B cell (primary cell): ENCODE data around the gene RPH3AL. TPM values are rescaled to one million over a fixed set of nuclear protein-coding genes. Genes with fewer than 3 reads are reported as not detected.

Source experiments
- ATAC-seq: fragments of 200-7000 bp; cut with Tn5 transposase; one replicate; pipeline ENCODE4 v1.10.0; 2021; ENCODE audit warnings: low read depth, mild to moderate bottlenecking, moderate number of reproducible peaks, moderate library complexity
- CTCF ChIA-PET: fragments of 350-600 bp; sonication (Branson Sonifier 250); formaldehyde crosslinking; loops from one replicate; lab custom pipeline; 2021; ENCODE audit warnings: antibody characterized with exemption, inconsistent platforms; lab: Charles Lee
- POLR2A ChIA-PET: fragments of 350-600 bp; sonication (Branson Sonifier 250); formaldehyde crosslinking; loops from one replicate; lab custom pipeline; 2021; ENCODE audit warnings: antibody characterized with exemption; lab: Charles Lee
- DNase-seq: peaks from one replicate; pipeline ENCODE4 v3.0.0; 2013
- H2AFZ ChIP-seq: 2 replicates; pipeline ENCODE4 v1.6.1; 2012; ENCODE audit warnings: mild to moderate bottlenecking, low read depth, low read length; ENCODE audit not compliant: insufficient read depth, poor library complexity, severe bottlenecking
- H3K27ac ChIP-seq, 2 donors: 1 replicate in 1 of 2; 2 replicates in 1 of 2; pipeline ENCODE4 v1.5.1; 2012 to 2013; ENCODE audit warnings: low read length in 2 of 2, mild to moderate bottlenecking in 2 of 2, moderate library complexity in 1 of 2
- H3K27me3 ChIP-seq, 4 experiments: fragments of 200-600 bp in 1 of 4; sonication (generic) in 1 of 4; replicated peaks in 1 of 4; 1 replicate in 2 of 4; 2 replicates in 2 of 4; pipeline versions ENCODE4 v1.6.1 to v1.7.0; 2013 to 2016; ENCODE audit warnings: low read length in 3 of 4, mild to moderate bottlenecking in 2 of 4, mixed read lengths in 1 of 4, moderate library complexity in 1 of 4; ENCODE audit not compliant: insufficient read depth in 4 of 4, control insufficient read depth in 3 of 4; ENCODE audit errors: control extremely low read depth in 1 of 4
- H3K36me3 ChIP-seq, 2 experiments: replicated peaks in 1 of 2; 1 replicate in 1 of 2; 2 replicates in 1 of 2; pipeline versions ENCODE4 v1.6.1 to v1.7.1; 2013; ENCODE audit warnings: low read length in 1 of 2; ENCODE audit not compliant: insufficient read depth in 2 of 2, control insufficient read depth in 1 of 2; ENCODE audit errors: control extremely low read depth in 1 of 2, extremely low read depth in 1 of 2
- H3K4me1 ChIP-seq, 2 donors: fragments of 200-600 bp in 1 of 2; sonication (generic) in 1 of 2; 1 replicate in 1 of 2; 2 replicates in 1 of 2; pipeline versions ENCODE4 v1.5.1 to v1.6.1; 2013 to 2017; ENCODE audit warnings: low read length in 2 of 2; ENCODE audit not compliant: control insufficient read depth in 2 of 2, insufficient read depth in 2 of 2
- H3K4me2 ChIP-seq: replicated peaks from 2 replicates; pipeline ENCODE3; 2012; ENCODE audit warnings: mild to moderate bottlenecking, low read depth, low read length; ENCODE audit not compliant: poor library complexity, severe bottlenecking
- H3K4me3 ChIP-seq, 5 experiments: fragments of 200-600 bp in 1 of 5; sonication (generic) in 1 of 5; 1 replicate in 3 of 5; 2 replicates in 2 of 5; pipeline versions ENCODE4 v1.5.1 to v1.7.0; 2011 to 2016; ENCODE audit warnings: low read length in 4 of 5, mild to moderate bottlenecking in 4 of 5, low read depth in 2 of 5, control low read depth in 1 of 5, moderate library complexity in 1 of 5; ENCODE audit not compliant: insufficient read depth in 1 of 5; ENCODE audit errors: control extremely low read depth in 1 of 5, extremely low read depth in 1 of 5
- H3K79me2 ChIP-seq: fragments of 200-600 bp; sonication (generic); one replicate; pipeline ENCODE4 v1.6.0; 2016; ENCODE audit warnings: low read length; ENCODE audit not compliant: control insufficient read depth, insufficient read depth
- H3K9ac ChIP-seq: fragments of 200-600 bp; sonication (generic); 2 replicates; pipeline ENCODE4 v1.6.1; 2017; ENCODE audit warnings: mild to moderate bottlenecking, low read length, moderate library complexity
- H3K9me3 ChIP-seq, 3 donors: one replicate each; pipeline versions ENCODE4 v1.6.1 to v1.7.1; 2013; ENCODE audit warnings: low read length in 2 of 3; ENCODE audit not compliant: control insufficient read depth in 2 of 3, insufficient read depth in 1 of 3; ENCODE audit errors: control extremely low read depth in 1 of 3
- H4K20me1 ChIP-seq: 2 replicates; pipeline ENCODE4 v1.6.0; 2012; ENCODE audit warnings: mild to moderate bottlenecking, low read length; ENCODE audit not compliant: insufficient read depth, control insufficient read depth, poor library complexity, severe bottlenecking
- H3K27ac Mint-ChIP-seq: one replicate; pipeline ENCODE4 v1.8.0; 2021; ENCODE audit warnings: mixed read lengths
- H3K27me3 Mint-ChIP-seq: one replicate; pipeline ENCODE4 v1.8.0; 2021; ENCODE audit warnings: mixed read lengths
- H3K4me1 Mint-ChIP-seq: one replicate; pipeline ENCODE4 v1.8.0; 2021; ENCODE audit warnings: mixed read lengths
- H3K4me3 Mint-ChIP-seq: one replicate; pipeline ENCODE4 v1.8.0; 2021; ENCODE audit warnings: mixed read lengths
- H3K9me3 Mint-ChIP-seq: one replicate; pipeline ENCODE4 v1.8.0; 2022; ENCODE audit warnings: mixed read lengths; ENCODE audit not compliant: insufficient read depth
- CTCF ChIP-seq: fragments of 200-600 bp; IDR thresholded peaks from one replicate; pipeline ENCODE4 v1.8.0; 2022; ENCODE audit warnings: antibody characterized with exemption, mild to moderate bottlenecking
- EZH2 ChIP-seq: IDR thresholded peaks from 2 replicates; pipeline ENCODE4 v1.6.1; 2012; ENCODE audit warnings: borderline replicate concordance, low read depth, mild to moderate bottlenecking, moderate library complexity, low read length; ENCODE audit not compliant: insufficient read depth, poor library complexity, severe bottlenecking
- whole genome bisulfite sequencing: methylation state at CpG from one replicate; pipeline ENCODE4 v1.1.5; 2013; ENCODE audit warnings: missing lambda C conversion rate; ENCODE audit not compliant: insufficient coverage; 5-methylcytosine and 5-hydroxymethylcytosine counted together
- intact Hi-C: fragments of 100-400 bp; cut with micrococcal nuclease; formaldehyde crosslinking; loops from one replicate; pipeline ENCODE4 v1.10.0; 2022
- polyA plus RNA-seq: library from polyadenylated mRNA; depleted of rRNA; stranded (reverse); fragments of >200 nt; gene quantifications from 2 replicates; pipeline ENCODE4 v1.2.3, GENCODE V29; 2012
- total RNA-seq, 2 donors: library from RNA; stranded (reverse); fragments of 120-200 nt in 1 of 2; gene quantifications; 1 replicate in 1 of 2; 2 replicates in 1 of 2; pipeline versions ENCODE4 v1.2.3 to v1.2.4, GENCODE V29; 2013 to 2022

The RPH3AL gene
- total and polyA plus RNA-seq, 2 donors (not counting 1 experiment from before 2014, with no cell fraction given), result 10.8 to 13.3 TPM

GRCh38 chr17:349666-350065 lies 2.9 kb downstream of the RPH3AL start:
- POLR2A ChIA-PET, result no interaction called here

More at GRCh38 chr17:349666-350065, 2.9 kb downstream of the RPH3AL start:
- Histone ChIP-seq H3K36me3 (no peaks in the 10 kb centered on the region), H3K9me3 (peaks cover 0 to 4% (median 0%) of the 10 kb centered on the region in 3 donors), H3K4me2 (no peak overlapping the region), H3K9ac (no peak overlapping the region), H3K79me2 (no peaks in the 10 kb centered on the region), H3K4me3 (no peak overlapping the region), H3K4me1 (no peaks in the 10 kb centered on the region), H2AFZ (no peak overlapping the region), H3K27ac (no peak overlapping the region), H3K27me3 (no peaks in the 10 kb centered on the region), H4K20me1 (no peaks in the 10 kb centered on the region)
- 67% methylated on average over 2 of the region's 3 CpGs for WGBS
- TF ChIP-seq EZH2 (no peak), CTCF (no peak)
- no peak for ATAC-seq
- CTCF ChIA-PET, result no interaction called here
- Mint-ChIP-seq H3K4me1 (no peaks in the 10 kb centered on the region), H3K4me3 (no peak overlapping the region), H3K9me3 (no peaks in the 10 kb centered on the region), H3K27ac (no peak overlapping the region), H3K27me3 (peaks cover 20% of the 10 kb centered on the region)
- no peak for DNase-seq
- intact Hi-C loops, result no loop called here
